Measurements from ENCODE around the gene OSBPL1A. TPM values are rescaled to one million over a fixed set of nuclear protein-coding genes. Genes with fewer than 3 reads are reported as not detected.

Gene OSBPL1A
- total RNA-seq, 1 donor from 2014 or later, result 16.4 TPM

GRCh38 chr18:24204904-24205303, 192.7 kb downstream of the OSBPL1A start:
- Mint-ChIP-seq H3K36me3 (ENCODE audit: low read depth, unreplicated experiment) (no peaks in the 10 kb centered on the region), H3K9me3 (ENCODE audit: unreplicated experiment) (no peaks in the 10 kb centered on the region), H3K27ac (ENCODE audit: unreplicated experiment) (no peak overlapping the region), H3K4me3 (ENCODE audit: unreplicated experiment) (no peak overlapping the region), H3K27me3 (ENCODE audit: unreplicated experiment) (no peaks in the 10 kb centered on the region), H3K4me1 (ENCODE audit: unreplicated experiment) (no peaks in the 10 kb centered on the region)
- no peak for DNase-seq (ENCODE audit: low spot score)
- TF ChIP-seq, protein P1, sequence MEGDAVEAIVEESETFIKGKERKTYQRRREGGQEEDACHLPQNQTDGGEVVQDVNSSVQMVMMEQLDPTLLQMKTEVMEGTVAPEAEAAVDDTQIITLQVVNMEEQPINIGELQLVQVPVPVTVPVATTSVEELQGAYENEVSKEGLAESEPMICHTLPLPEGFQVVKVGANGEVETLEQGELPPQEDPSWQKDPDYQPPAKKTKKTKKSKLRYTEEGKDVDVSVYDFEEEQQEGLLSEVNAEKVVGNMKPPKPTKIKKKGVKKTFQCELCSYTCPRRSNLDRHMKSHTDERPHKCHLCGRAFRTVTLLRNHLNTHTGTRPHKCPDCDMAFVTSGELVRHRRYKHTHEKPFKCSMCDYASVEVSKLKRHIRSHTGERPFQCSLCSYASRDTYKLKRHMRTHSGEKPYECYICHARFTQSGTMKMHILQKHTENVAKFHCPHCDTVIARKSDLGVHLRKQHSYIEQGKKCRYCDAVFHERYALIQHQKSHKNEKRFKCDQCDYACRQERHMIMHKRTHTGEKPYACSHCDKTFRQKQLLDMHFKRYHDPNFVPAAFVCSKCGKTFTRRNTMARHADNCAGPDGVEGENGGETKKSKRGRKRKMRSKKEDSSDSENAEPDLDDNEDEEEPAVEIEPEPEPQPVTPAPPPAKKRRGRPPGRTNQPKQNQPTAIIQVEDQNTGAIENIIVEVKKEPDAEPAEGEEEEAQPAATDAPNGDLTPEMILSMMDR (IDR thresholded peaks at IDR 0.05; ENCODE audit: unreplicated experiment), result no peak

DNA sequence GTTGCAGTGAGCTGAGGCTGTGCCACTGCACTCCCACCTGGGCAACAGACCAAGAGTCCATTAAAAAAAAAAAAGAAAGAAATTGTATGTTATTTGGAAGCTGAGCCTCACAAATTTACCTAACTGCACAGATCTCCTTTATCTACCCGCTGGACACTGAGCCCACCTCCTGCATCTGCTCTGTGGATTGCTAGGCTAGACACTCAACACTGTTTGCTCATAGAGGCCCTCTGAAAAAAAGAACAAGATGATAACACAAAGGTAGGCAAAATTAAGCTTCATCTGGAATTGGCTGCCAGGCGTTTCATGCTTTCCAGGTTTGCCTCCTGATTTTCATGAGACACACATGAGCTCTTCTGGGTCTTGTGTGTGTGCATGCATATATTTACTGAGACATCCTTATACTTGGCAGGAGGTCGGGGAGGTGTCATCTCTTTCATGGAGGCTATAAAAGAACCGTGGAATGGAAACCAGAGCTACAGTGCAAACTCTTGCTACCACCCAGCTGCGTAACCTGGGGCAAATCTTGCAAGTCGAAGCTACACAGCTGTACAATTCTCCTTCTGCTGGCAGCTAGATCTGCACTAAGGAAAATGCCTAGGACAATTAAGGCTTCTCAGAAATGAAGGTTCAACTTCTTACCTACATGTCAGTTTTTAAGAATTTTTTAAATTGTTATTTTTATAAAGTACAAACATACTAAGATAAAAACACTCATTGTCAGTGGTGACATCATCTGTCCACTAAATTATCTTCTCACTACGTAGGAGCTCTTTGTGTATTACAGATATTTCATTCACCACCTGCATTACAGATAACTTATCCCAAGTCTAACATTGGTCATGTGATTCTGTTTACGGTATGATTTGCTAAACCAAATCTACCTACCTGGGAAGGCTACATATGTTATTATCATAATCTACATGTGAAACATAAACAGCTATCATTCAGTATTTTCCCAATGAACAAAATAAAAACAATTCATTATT, 195.6 kb downstream of the OSBPL1A start:
- no peaks in the 10 kb centered on the region for H3K4me1 Mint-ChIP-seq (ENCODE audit: unreplicated experiment)
- no peak overlapping the region for H3K27ac Mint-ChIP-seq (ENCODE audit: unreplicated experiment)
- H3K36me3 Mint-ChIP-seq (ENCODE audit: low read depth, unreplicated experiment), result no peaks in the 10 kb centered on the region
- H3K4me3 Mint-ChIP-seq (ENCODE audit: unreplicated experiment), result no peak overlapping the region
- no peaks in the 10 kb centered on the region for H3K9me3 Mint-ChIP-seq (ENCODE audit: unreplicated experiment)
- H3K27me3 Mint-ChIP-seq (ENCODE audit: unreplicated experiment), result no peaks in the 10 kb centered on the region
- DNase-seq (ENCODE audit: low spot score), result no peak
- TF ChIP-seq, protein P1 (IDR thresholded peaks at IDR 0.05; ENCODE audit: unreplicated experiment), result no peak

DNA sequence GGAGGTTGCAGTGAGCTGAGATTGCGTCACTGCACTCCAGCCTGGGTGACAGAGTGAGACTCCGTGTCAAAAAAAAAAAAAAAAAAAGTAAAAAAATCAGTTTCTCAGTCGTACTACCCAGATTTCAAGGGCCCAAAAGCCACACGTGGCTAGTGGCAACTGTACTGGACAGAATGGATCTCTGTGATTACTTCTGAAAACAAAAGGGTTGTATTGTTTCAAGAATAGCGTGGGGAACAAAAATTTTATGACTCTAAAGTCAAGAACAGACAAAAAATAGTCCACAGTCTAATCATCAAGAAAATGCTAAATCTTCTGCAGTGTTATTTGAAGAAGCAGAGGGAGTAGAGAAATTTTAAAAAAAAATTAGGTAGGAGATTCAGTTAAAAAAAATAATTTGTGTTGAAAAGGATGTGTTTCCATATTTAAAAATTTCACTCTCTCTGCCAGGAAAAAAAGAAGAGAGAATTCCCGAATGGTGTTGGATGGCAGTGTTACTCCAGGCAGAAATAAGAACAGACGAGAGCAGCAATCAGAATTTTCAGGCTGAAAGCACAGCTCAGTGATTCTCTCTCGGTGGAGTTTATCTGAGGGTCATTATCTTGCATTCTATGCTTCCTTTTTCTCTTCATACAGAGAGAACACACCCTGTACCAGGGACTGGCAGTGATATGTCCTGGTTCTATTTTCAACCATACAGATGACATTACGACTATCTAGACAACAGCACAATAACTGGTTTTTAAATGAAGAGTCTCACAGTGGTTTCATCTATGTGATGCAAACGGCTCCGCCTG, 196.9 kb downstream of the OSBPL1A start:
- no peak overlapping the region for H3K4me3 Mint-ChIP-seq (ENCODE audit: unreplicated experiment)
- no peaks in the 10 kb centered on the region for H3K4me1 Mint-ChIP-seq (ENCODE audit: unreplicated experiment)
- no peak for DNase-seq (ENCODE audit: low spot score)
- no peaks in the 10 kb centered on the region for H3K36me3 Mint-ChIP-seq (ENCODE audit: low read depth, unreplicated experiment)
- H3K27ac Mint-ChIP-seq (ENCODE audit: unreplicated experiment), result no peak overlapping the region
- H3K27me3 Mint-ChIP-seq (ENCODE audit: unreplicated experiment), result no peaks in the 10 kb centered on the region
- TF ChIP-seq, protein P1 (IDR thresholded peaks at IDR 0.05; ENCODE audit: unreplicated experiment), result no peak
- no peaks in the 10 kb centered on the region for H3K9me3 Mint-ChIP-seq (ENCODE audit: unreplicated experiment)

- no peak for DNase-seq (ENCODE audit: low spot score)
- Mint-ChIP-seq H3K4me1 (ENCODE audit: unreplicated experiment) (no peaks in the 10 kb centered on the region), H3K4me3 (ENCODE audit: unreplicated experiment) (no peak overlapping the region), H3K27ac (ENCODE audit: unreplicated experiment) (no peak overlapping the region), H3K36me3 (ENCODE audit: low read depth, unreplicated experiment) (no peaks in the 10 kb centered on the region), H3K27me3 (ENCODE audit: unreplicated experiment) (no peaks in the 10 kb centered on the region), H3K9me3 (ENCODE audit: unreplicated experiment) (no peaks in the 10 kb centered on the region)
- TF ChIP-seq, protein P1 (IDR thresholded peaks at IDR 0.05; ENCODE audit: unreplicated experiment), result no peak
Measured at GRCh38 chr18:24199372-24199962, 198.2 kb downstream of the OSBPL1A start.

Data from endothelial cell (in vitro differentiated cells).